ENCODE results near the gene EOMES.

EOMES gene

GRCh38 chr3:27719314-27720003 lies 2.7 kb downstream of the EOMES start:
- no peak for DNase-seq

GRCh38 chr3:27718459-27718858 lies 3.7 kb downstream of the EOMES start:
- DNase-seq, result no peak

- no peak for DNase-seq
Observed at GRCh38 chr3:27717200-27717852, 4.8 kb downstream of the EOMES start.

GRCh38 chr3:27716309-27716708 lies 5.8 kb downstream of the EOMES start:
- no peak for DNase-seq

- no peak for DNase-seq
Observed at GRCh38 chr3:27715863-27716262, 6.3 kb downstream of the EOMES start.

- DNase-seq, result no peak
Observed at GRCh38 chr3:27715454-27715806, 6.7 kb downstream of the EOMES start.

GRCh38 chr3:27714692-27715453 lies 7.2 kb downstream of the EOMES start:
- no peak for DNase-seq

- no peak for DNase-seq
Observed at GRCh38 chr3:27714146-27714526, 8.0 kb downstream of the EOMES start.

GRCh38 chr3:27713435-27714145 lies 8.5 kb downstream of the EOMES start:
- no peak for DNase-seq

GRCh38 chr3:27713078-27713423 lies 9.1 kb downstream of the EOMES start:
- no peak for DNase-seq

- DNase-seq, result no peak
Observed at GRCh38 chr3:27712136-27713077, 9.7 kb downstream of the EOMES start.

- DNase-seq, result no peak
Observed at GRCh38 chr3:27708250-27708649, 13.9 kb downstream of the EOMES start.

GRCh38 chr3:27699067-27699466 lies 23.1 kb downstream of the EOMES start:
- no peak for DNase-seq

- no peak for DNase-seq
Observed at GRCh38 chr3:27696906-27697305, 25.2 kb downstream of the EOMES start.

GRCh38 chr3:27695636-27696035 lies 26.5 kb downstream of the EOMES start:
- no peak for DNase-seq

- no peak for DNase-seq
Observed at GRCh38 chr3:27688053-27688452, 34.1 kb downstream of the EOMES start.

- DNase-seq, result no peak
Observed at GRCh38 chr3:27686642-27687041, 35.5 kb downstream of the EOMES start.

GRCh38 chr3:27685474-27685873 lies 36.6 kb downstream of the EOMES start:
- DNase-seq, result no peak

GRCh38 chr3:27684302-27684701 lies 37.8 kb downstream of the EOMES start:
- no peak for DNase-seq

- DNase-seq, result peak; percentile 32
Observed at GRCh38 chr3:27681249-27681748, 40.8 kb downstream of the EOMES start.

GRCh38 chr3:27680517-27681246 lies 41.4 kb downstream of the EOMES start:
- no peak for DNase-seq

GRCh38 chr3:27679691-27680090 lies 42.4 kb downstream of the EOMES start:
- DNase-seq, result no peak

Data from NCI-H1436 (cell line).